Sigmoid colon (tissue), 4 donors: ENCODE data around the gene PSMB5.

Source experiments
- EP300 ChIP-seq, 4 donors: sonication (generic); formaldehyde crosslinking; IDR thresholded peaks; one replicate each; pipeline ENCODE4 v1.6.1; 2017; ENCODE audit warnings: antibody characterized with exemption in 4 of 4
- POLR2A ChIP-seq, 2 donors: fragments of 450-650 bp; IDR thresholded peaks; one replicate each; pipeline ENCODE4 v1.6.1; 2016; ENCODE audit warnings: antibody characterized with exemption in 2 of 2, mild to moderate bottlenecking in 2 of 2, moderate library complexity in 2 of 2
- POLR2AphosphoS5 ChIP-seq, 4 donors: sonication (generic); formaldehyde crosslinking; IDR thresholded peaks; one replicate each; pipeline ENCODE4 v1.6.1; 2017; ENCODE audit warnings: antibody characterized with exemption in 4 of 4
- TF ChIP-seq, protein P1 (sequence below), 4 experiments: fragments of 450-650 bp in 3 of 4; fragments of 200-600 bp in 1 of 4; IDR thresholded peaks; one replicate each; pipeline ENCODE4 v1.5.1; 2016 to 2019; ENCODE audit warnings: antibody characterized with exemption in 4 of 4, mild to moderate bottlenecking in 3 of 4, moderate library complexity in 2 of 4

DNA sequence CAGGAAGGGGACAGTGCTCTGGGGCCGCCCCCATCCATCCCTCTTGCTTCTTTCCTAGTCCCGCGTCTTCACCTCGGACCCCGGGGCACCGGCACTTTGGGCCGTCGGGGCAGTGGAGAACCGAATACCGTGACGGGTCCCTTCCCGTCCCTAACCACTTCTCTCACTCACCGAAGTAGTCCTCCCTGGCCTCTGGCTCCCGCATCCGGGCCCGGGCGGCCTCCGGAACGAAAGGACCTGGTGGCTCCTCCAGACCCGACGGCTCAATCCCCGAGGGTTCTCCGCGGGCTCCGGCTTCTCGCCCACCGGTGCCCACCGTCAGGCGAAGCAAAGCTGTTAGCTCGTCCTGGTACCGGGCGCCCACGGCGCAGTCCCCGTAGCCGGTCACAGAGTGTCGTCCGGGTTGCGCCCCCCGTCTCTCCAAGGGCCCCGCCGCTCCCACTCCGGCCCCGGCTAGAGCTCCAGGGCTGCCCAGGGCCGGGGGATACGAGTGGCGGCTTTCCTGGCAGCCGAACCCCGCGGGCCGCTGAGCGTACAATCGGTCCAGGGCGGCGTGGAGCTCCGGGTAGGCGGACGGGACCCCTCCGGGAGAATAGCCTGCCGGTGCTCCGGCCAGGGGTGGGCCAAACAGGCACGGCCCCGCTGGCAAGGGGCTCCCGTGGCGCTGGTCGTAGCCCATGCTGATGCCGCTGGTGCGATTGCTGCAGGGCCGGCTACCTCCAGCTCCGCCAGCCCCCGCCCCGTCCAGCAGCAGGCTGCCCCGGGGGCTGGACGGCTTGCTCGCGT lies 53.4 kb downstream of the PSMB5 start:
- TF ChIP-seq POLR2A (IDR thresholded peaks at IDR 0.05) (no peak), EP300 (IDR thresholded peaks at IDR 0.05) (no peak), POLR2AphosphoS5 (IDR thresholded peaks at IDR 0.05) (no peak)
- TF ChIP-seq, protein P1, sequence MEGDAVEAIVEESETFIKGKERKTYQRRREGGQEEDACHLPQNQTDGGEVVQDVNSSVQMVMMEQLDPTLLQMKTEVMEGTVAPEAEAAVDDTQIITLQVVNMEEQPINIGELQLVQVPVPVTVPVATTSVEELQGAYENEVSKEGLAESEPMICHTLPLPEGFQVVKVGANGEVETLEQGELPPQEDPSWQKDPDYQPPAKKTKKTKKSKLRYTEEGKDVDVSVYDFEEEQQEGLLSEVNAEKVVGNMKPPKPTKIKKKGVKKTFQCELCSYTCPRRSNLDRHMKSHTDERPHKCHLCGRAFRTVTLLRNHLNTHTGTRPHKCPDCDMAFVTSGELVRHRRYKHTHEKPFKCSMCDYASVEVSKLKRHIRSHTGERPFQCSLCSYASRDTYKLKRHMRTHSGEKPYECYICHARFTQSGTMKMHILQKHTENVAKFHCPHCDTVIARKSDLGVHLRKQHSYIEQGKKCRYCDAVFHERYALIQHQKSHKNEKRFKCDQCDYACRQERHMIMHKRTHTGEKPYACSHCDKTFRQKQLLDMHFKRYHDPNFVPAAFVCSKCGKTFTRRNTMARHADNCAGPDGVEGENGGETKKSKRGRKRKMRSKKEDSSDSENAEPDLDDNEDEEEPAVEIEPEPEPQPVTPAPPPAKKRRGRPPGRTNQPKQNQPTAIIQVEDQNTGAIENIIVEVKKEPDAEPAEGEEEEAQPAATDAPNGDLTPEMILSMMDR (IDR thresholded peaks at IDR 0.05) = no peak
